CD8-positive, alpha-beta memory T cell (primary cell): ENCODE data around the gene ZNF853. TPM values are rescaled to one million over a fixed set of nuclear protein-coding genes. Genes with fewer than 3 reads are reported as not detected.
"Not testable (repeated sequence)": the region's sequence is repeated elsewhere in the genome, so short reads cannot be mapped to it uniquely, and the experiment has no call there.

Source experiments
- CTCF ChIA-PET: fragments of 350-600 bp; sonication (Branson Sonifier 250); formaldehyde crosslinking; loops from one replicate; lab custom pipeline; 2021; ENCODE audit warnings: antibody characterized with exemption; lab: Charles Lee
- POLR2A ChIA-PET: fragments of 350-600 bp; sonication (Branson Sonifier 250); formaldehyde crosslinking; loops from one replicate; lab custom pipeline; 2021; ENCODE audit warnings: antibody characterized with exemption; lab: Charles Lee
- DNase-seq, 5 donors: peaks; one replicate each; pipeline versions ENCODE4 v3.0.0 to v3.0.0-alpha.2; 2020 to 2022; ENCODE audit warnings: mixed read lengths in 1 of 5
- H3K27ac ChIP-seq: one replicate; pipeline ENCODE4 v1.7.0; 2013; ENCODE audit warnings: low read depth, mild to moderate bottlenecking, low read length, moderate library complexity
- H3K27me3 ChIP-seq: 2 replicates; pipeline ENCODE4 v1.7.0; 2013; ENCODE audit warnings: low read length, mild to moderate bottlenecking; ENCODE audit not compliant: insufficient read depth, poor library complexity, severe bottlenecking
- H3K36me3 ChIP-seq: 2 replicates; pipeline ENCODE4 v1.7.0; 2013; ENCODE audit warnings: mild to moderate bottlenecking, low read length, moderate library complexity; ENCODE audit not compliant: insufficient read depth
- H3K4me1 ChIP-seq: 2 replicates; pipeline ENCODE4 v1.7.0; 2013; ENCODE audit warnings: mild to moderate bottlenecking, low read length, moderate library complexity; ENCODE audit not compliant: insufficient read depth
- H3K4me3 ChIP-seq: 2 replicates; pipeline ENCODE4 v1.7.0; 2013; ENCODE audit warnings: mild to moderate bottlenecking, low read length
- H3K9me3 ChIP-seq: 2 replicates; pipeline ENCODE4 v1.7.0; 2013; ENCODE audit warnings: mild to moderate bottlenecking, low read length
- H3K27ac Mint-ChIP-seq, 8 donors: one replicate each; pipeline ENCODE4 v1.8.0; 2020 to 2021; ENCODE audit warnings: mixed read lengths in 8 of 8, mild to moderate bottlenecking in 6 of 8, inconsistent platforms in 3 of 8, moderate library complexity in 3 of 8
- H3K27me3 Mint-ChIP-seq, 2 donors: one replicate each; pipeline ENCODE4 v1.8.0; 2020 to 2021; ENCODE audit warnings: mixed read lengths in 2 of 2, mild to moderate bottlenecking in 1 of 2, moderate library complexity in 1 of 2
- H3K36me3 Mint-ChIP-seq, 3 donors: one replicate each; pipeline ENCODE4 v1.8.0; 2020 to 2021; ENCODE audit warnings: mixed read lengths in 3 of 3, inconsistent platforms in 1 of 3, mild to moderate bottlenecking in 1 of 3
- H3K4me1 Mint-ChIP-seq, 3 donors: one replicate each; pipeline ENCODE4 v1.8.0; 2020 to 2021; ENCODE audit warnings: mixed read lengths in 3 of 3, inconsistent platforms in 1 of 3, mild to moderate bottlenecking in 1 of 3
- H3K4me3 Mint-ChIP-seq, 7 donors: one replicate each; pipeline ENCODE4 v1.8.0; 2020 to 2021; ENCODE audit warnings: mixed read lengths in 7 of 7, mild to moderate bottlenecking in 6 of 7, moderate library complexity in 4 of 7, inconsistent platforms in 2 of 7
- H3K9me3 Mint-ChIP-seq, 5 donors: one replicate each; pipeline ENCODE4 v1.8.0; 2020 to 2022; ENCODE audit warnings: mixed read lengths in 5 of 5, mild to moderate bottlenecking in 3 of 5, moderate library complexity in 2 of 5, inconsistent platforms in 1 of 5
- polyA plus RNA-seq: library from polyadenylated mRNA; unstranded; fragments of 300-500 nt; fragmentation: Illumina TruSeq; gene quantifications from one replicate; pipeline ENCODE4 v1.2.3, GENCODE V29; 2021
- total RNA-seq, 2 experiments: library from RNA; stranded (reverse); gene quantifications; one replicate each; pipeline ENCODE4 v1.2.3, GENCODE V29; 2021

The ZNF853 gene
- total and polyA plus RNA-seq, 3 experiments from 2014 or later: 3.5 to 11.2 (median 4.5) TPM

DNA sequence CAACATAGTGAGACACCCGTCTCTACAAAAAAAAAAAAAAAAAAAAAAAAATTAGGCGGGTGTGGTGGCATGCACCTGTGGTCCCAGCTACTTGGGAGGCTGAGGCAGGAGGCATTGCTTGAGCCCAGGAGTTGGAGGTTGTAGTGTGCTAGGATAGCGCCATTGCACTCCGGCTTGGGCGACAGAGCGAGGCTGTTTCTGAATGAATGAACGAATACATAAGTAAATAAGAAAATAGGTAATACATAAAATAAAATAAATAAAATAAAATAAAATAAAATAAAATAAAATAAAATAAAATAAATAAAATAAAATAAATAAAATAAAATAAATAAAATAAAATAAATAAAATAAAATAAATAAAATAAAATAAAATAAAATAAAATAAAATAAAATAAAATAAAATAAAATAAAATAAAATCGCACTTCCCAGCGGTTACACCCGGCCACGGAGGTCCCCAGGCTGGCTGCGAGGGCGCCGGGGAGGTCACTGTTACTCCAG, 38.5 kb upstream of the ZNF853 start:
- not testable (repeated sequence) for H3K9me3 Mint-ChIP-seq, H3K27me3 ChIP-seq, H3K27me3 Mint-ChIP-seq, H3K4me3 ChIP-seq, H3K36me3 ChIP-seq, H3K9me3 ChIP-seq
- ChIA-PET POLR2A (interaction anchor here (1.0 to 2.2 kb wide), 2 partner anchors 13 to 72 kb away, joined by 3 to 13 read pairs; partner anchors contain the start of gene INTS15), CTCF (interaction anchor here (1.8 kb wide), 1 partner anchor 13 kb away, joined by 10 read pairs; the partner anchor contains the start of gene INTS15)
- peak in 1 of 5 donors; percentile 3 for DNase-seq
- Histone ChIP-seq H3K27ac (peak overlapping the region; percentile 91), H3K4me1 (peaks cover 10% of the 10 kb centered on the region)
- H3K36me3 Mint-ChIP-seq: peaks cover 3 to 27% (median 7%) of the 10 kb centered on the region in 3 donors
- H3K4me1 Mint-ChIP-seq: peaks cover 5 to 35% (median 6%) of the 10 kb centered on the region in 3 donors
- peak overlapping the region; percentile 29 to 97 (median 76) for H3K27ac Mint-ChIP-seq
- H3K4me3 Mint-ChIP-seq: peak overlapping the region; percentile 82 to 93 (median 87)

GRCh38 chr7:6577369-6578113, 37.9 kb upstream of the ZNF853 start, which contains the start of gene ZDHHC4:
Gene ZDHHC4, plus strand, starts transcription at chr7:6577454. Its CDS starts 3,108 bp downstream, at chr7:6580562.
- H3K4me1 Mint-ChIP-seq: peaks cover 5 to 38% (median 6%) of the 10 kb centered on the region in 3 donors
- DNase-seq: peak; percentile 78 to 90 (median 85)
- Histone ChIP-seq H3K4me3 (peak within 1 kb of the TSS; percentile 77), H3K27ac (peak within 1 kb of the TSS; percentile 91), H3K4me1 (peaks cover 10% of the 10 kb centered on the region), H3K27me3 (no peaks in the 10 kb centered on the region), H3K36me3 (peaks cover 5% of the 10 kb centered on the region), H3K9me3 (no peaks in the 10 kb centered on the region)
- peak within 1 kb of the TSS; percentile 89 to 98 (median 91) for H3K27ac Mint-ChIP-seq
- CTCF ChIA-PET: interaction anchor here (0.9 to 1.8 kb wide), 3 partner anchors 13 to 56 kb away, joined by 3 to 10 read pairs (median 3); partner anchors contain the start of gene INTS15
- peaks cover 3 to 33% (median 7%) of the 10 kb centered on the region in 3 donors for H3K36me3 Mint-ChIP-seq
- H3K4me3 Mint-ChIP-seq: peak within 1 kb of the TSS; percentile 82 to 93 (median 87)
- H3K27me3 Mint-ChIP-seq: peaks cover 0 to 4% of the 10 kb centered on the region in 2 donors
- no peaks in the 10 kb centered on the region for H3K9me3 Mint-ChIP-seq
- POLR2A ChIA-PET: interaction anchor here (0.8 to 2.2 kb wide), 2 partner anchors 13 to 54 kb away, joined by 3 to 13 read pairs; partner anchors contain the start of gene INTS15

DNA sequence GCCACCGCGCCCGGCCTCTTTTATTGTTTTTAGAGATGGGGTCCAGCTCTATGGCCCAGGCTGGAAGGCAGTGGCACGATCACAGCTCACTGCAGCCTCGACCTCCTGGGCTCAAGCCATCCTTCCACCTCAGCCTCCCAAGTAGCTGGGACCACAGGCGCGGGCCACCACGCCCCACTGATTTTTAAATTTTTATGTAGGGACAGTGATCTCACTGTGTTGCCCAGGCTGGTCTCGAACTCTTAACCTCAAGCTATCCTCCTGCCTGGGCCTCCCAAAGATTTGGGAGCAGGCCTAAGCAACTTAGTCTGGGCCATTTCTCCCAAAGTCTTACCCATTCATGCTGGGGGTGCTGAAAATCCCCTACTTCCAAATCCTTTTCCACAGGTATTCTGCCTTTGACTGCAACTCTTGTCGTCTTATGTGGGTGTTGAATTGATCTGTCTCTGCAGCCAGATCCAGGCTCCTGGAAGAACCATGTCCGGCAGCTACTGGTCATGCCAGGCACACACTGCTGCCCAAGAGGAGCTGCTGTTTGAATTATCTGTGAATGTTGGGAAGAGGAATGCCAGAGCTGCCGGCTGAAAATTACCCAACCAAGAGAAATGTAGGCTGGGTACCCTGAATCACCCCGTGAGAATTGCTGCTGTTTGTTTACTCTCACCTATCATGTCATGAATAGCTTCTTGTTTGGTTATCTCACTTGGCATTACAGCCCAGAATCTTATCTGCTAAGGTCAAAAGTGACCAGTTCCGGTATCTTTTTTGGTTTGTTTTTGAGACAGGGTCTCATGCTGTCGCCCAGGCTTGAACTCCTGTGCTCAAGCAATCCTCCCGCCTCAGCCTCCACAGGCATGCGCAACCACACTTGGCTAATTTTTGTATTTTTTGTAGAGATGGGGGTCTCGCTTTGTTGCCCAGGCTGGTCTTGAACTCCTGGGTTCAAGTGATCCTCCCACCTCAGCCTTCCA, 37.0 kb upstream of the ZNF853 start:
- CTCF ChIA-PET: interaction anchor here (0.9 to 1.8 kb wide), 4 partner anchors 9 to 55 kb away, joined by 3 to 10 read pairs (median 4); partner anchors contain the start of gene INTS15
- peak overlapping the region; percentile 91 for H3K27ac ChIP-seq
- peak overlapping the region; percentile 77 to 93 (median 87) for H3K4me3 Mint-ChIP-seq
- peaks cover 9% of the 10 kb centered on the region for H3K36me3 ChIP-seq
- H3K9me3 Mint-ChIP-seq: no peaks in the 10 kb centered on the region
- no peaks in the 10 kb centered on the region for H3K27me3 ChIP-seq
- peaks cover 5 to 38% (median 6%) of the 10 kb centered on the region in 3 donors for H3K4me1 Mint-ChIP-seq
- no peak overlapping the region for H3K4me3 ChIP-seq
- no peak for DNase-seq
- H3K36me3 Mint-ChIP-seq: peaks cover 3 to 41% (median 10%) of the 10 kb centered on the region in 3 donors
- POLR2A ChIA-PET: interaction anchor here (0.8 to 2.2 kb wide), 2 partner anchors 12 to 55 kb away, joined by 3 to 13 read pairs; partner anchors contain the start of gene INTS15
- H3K9me3 ChIP-seq: no peaks in the 10 kb centered on the region
- peak overlapping the region; percentile 62 to 98 (median 91) for H3K27ac Mint-ChIP-seq
- H3K27me3 Mint-ChIP-seq: no peaks in the 10 kb centered on the region
- H3K4me1 ChIP-seq: peaks cover 10% of the 10 kb centered on the region

GRCh38 chr7:6579446-6579845, 36.0 kb upstream of the ZNF853 start:
- no peak overlapping the region for H3K4me3 ChIP-seq
- H3K4me1 ChIP-seq: peaks cover 10% of the 10 kb centered on the region
- peaks cover 12% of the 10 kb centered on the region for H3K36me3 ChIP-seq
- POLR2A ChIA-PET: no interaction called here
- peak overlapping the region in 7 of 8 donors; percentile 23 to 97 (median 91) for H3K27ac Mint-ChIP-seq
- no peaks in the 10 kb centered on the region for H3K9me3 ChIP-seq
- peaks cover 5 to 38% (median 6%) of the 10 kb centered on the region in 3 donors for H3K4me1 Mint-ChIP-seq
- no peaks in the 10 kb centered on the region for H3K9me3 Mint-ChIP-seq
- peak overlapping the region in 5 of 7 donors; percentile 29 to 89 (median 82) for H3K4me3 Mint-ChIP-seq
- no peaks in the 10 kb centered on the region for H3K27me3 ChIP-seq
- DNase-seq: no peak
- peaks cover 3 to 52% (median 14%) of the 10 kb centered on the region in 3 donors for H3K36me3 Mint-ChIP-seq
- no peaks in the 10 kb centered on the region for H3K27me3 Mint-ChIP-seq
- H3K27ac ChIP-seq: no peak overlapping the region
- CTCF ChIA-PET: interaction anchor here (1.8 kb wide), 1 partner anchor 10 kb away, joined by 5 read pairs; the partner anchor contains the start of gene INTS15

DNA sequence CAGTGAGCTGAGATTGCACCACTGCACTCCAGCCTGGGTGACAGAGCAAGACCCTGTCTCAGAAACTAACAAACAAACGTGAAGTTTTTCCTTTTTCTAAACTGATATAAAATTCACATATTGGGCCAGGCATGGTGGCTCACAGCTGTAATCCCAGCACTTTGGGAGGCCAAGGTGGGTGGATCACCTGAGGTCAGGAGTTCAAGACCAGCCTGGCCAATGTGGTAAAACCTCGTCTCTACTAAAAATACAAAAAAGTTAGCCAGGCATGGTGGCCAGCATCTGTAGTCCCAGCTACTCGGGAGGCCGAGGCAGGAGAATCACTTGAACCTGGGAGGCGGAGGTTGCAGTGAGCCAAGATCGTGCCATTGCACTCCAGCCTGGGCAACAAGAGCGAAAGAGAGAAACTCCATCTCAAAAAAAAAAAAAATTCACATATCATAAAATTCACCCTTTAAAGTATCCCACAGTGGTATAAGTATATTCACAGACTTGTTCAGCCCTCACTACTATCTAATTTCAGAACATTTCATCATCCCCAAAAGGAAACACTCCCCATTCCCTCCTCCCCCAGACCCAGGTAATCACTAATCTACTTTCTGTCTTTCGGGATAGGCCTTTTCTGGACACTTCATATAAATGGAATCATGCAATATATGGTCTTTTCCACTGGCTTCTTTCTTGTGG, 29.5 kb upstream of the ZNF853 start:
- H3K27ac ChIP-seq, H3K4me1 ChIP-seq, DNase-seq, H3K4me3 Mint-ChIP-seq, CTCF ChIA-PET, H3K4me3 ChIP-seq, H3K27me3 ChIP-seq, H3K9me3 ChIP-seq, H3K9me3 Mint-ChIP-seq, H3K27me3 Mint-ChIP-seq: not testable (repeated sequence)
- peaks cover 18% of the 10 kb centered on the region for H3K36me3 ChIP-seq
- H3K4me1 Mint-ChIP-seq: peaks cover 11 to 27% (median 13%) of the 10 kb centered on the region in 3 donors
- POLR2A ChIA-PET: interaction anchor here (0.6 kb wide), 1 partner anchor 11 kb away, joined by 12 read pairs; no protein-coding TSS in a partner anchor
- H3K36me3 Mint-ChIP-seq: peaks cover 4 to 83% (median 23%) of the 10 kb centered on the region in 3 donors
- peak overlapping the region in 2 of 8 donors; percentile 9 to 23 for H3K27ac Mint-ChIP-seq

- no peaks in the 10 kb centered on the region for H3K9me3 Mint-ChIP-seq
- Histone ChIP-seq H3K4me3 (no peak overlapping the region), H3K36me3 (peaks cover 16% of the 10 kb centered on the region), H3K27me3 (no peaks in the 10 kb centered on the region), H3K9me3 (no peaks in the 10 kb centered on the region), H3K4me1 (peaks cover 19% of the 10 kb centered on the region), H3K27ac (no peak overlapping the region)
- peaks cover 19 to 27% (median 26%) of the 10 kb centered on the region in 3 donors for H3K4me1 Mint-ChIP-seq
- H3K4me3 Mint-ChIP-seq: peak overlapping the region; percentile 23 to 73 (median 65)
- ChIA-PET POLR2A (interaction anchor here (0.6 kb wide), 1 partner anchor 242 kb away, joined by 4 read pairs; no protein-coding TSS in a partner anchor), CTCF (no interaction called here)
- no peak for DNase-seq
- H3K36me3 Mint-ChIP-seq: peaks cover 4 to 78% (median 17%) of the 10 kb centered on the region in 3 donors
- peak overlapping the region in 5 of 8 donors; percentile 26 to 98 (median 83) for H3K27ac Mint-ChIP-seq
- H3K27me3 Mint-ChIP-seq: peaks cover 0 to 2% of the 10 kb centered on the region in 2 donors
Measured at GRCh38 chr7:6588566-6588965, 26.8 kb upstream of the ZNF853 start.
